Psoas muscle (tissue), 8 donors: ENCODE results near the gene YWHAH. TPM values are rescaled to one million over a fixed set of nuclear protein-coding genes. Genes with fewer than 3 reads are reported as not detected.

ENCODE experiments used
- ATAC-seq, 4 donors: fragments of 200-7000 bp; cut with Tn5 transposase; one replicate each; pipeline ENCODE4 v1.9.1; 2020; ENCODE audit warnings: moderate library complexity in 3 of 4, mild to moderate bottlenecking in 2 of 4
- DNase-seq, 2 donors: peaks; one replicate each; pipeline ENCODE4 v3.0.0-alpha.2; 2020
- H3K27ac ChIP-seq: fragments of 200-600 bp; one replicate; pipeline ENCODE4 v1.8.0; 2022
- H3K27me3 ChIP-seq, 3 donors: fragments of 200-600 bp in 1 of 3; one replicate each; pipeline versions ENCODE4 v1.6.1 to v1.8.0; 2013 to 2022; ENCODE audit warnings: low read length in 2 of 3, mild to moderate bottlenecking in 2 of 3, moderate library complexity in 1 of 3; ENCODE audit not compliant: insufficient read depth in 3 of 3
- H3K36me3 ChIP-seq, 2 donors: fragments of 200-600 bp in 1 of 2; one replicate each; pipeline versions ENCODE4 v1.6.1 to v1.8.0; 2013 to 2022; ENCODE audit warnings: low read depth in 1 of 2, mild to moderate bottlenecking in 1 of 2, moderate library complexity in 1 of 2; ENCODE audit not compliant: insufficient read depth in 1 of 2
- H3K4me1 ChIP-seq: fragments of 200-600 bp; one replicate; pipeline ENCODE4 v1.8.0; 2022
- H3K4me3 ChIP-seq: fragments of 200-600 bp; one replicate; pipeline ENCODE4 v1.8.0; 2022; ENCODE audit warnings: mild to moderate bottlenecking
- H3K9me3 ChIP-seq: fragments of 200-600 bp; one replicate; pipeline ENCODE4 v1.8.0; 2022
- WGBS, 3 donors: extraction: QIAGEN DNeasy Blood & Tissue Kit; methylation state at CpG; one replicate each; pipeline versions ENCODE4 v1.1.6 to v1.1.7; 2013; 5-methylcytosine and 5-hydroxymethylcytosine counted together
- intact Hi-C, 2 donors: fragments of 100-400 bp; cut with DNase I; formaldehyde crosslinking; loops; one replicate each; pipeline versions ENCODE4 v1.11.0 to v1.14.2; 2022
- polyA plus RNA-seq, 3 donors: library from polyadenylated mRNA; stranded (reverse); fragments of 200-250 nt; gene quantifications; one replicate each; pipeline ENCODE4 v1.2.3, GENCODE V29; 2013
- total RNA-seq, 4 donors: library from RNA; stranded (reverse); fragmentation: NEBNext Ultra II Directional in 2 of 4; extraction: Animal tissue kit (Norgen Biotek cat#: 25700) in 2 of 4; gene quantifications; one replicate each; pipeline versions ENCODE4 v1.2.1 to v1.2.4, GENCODE V29; 2021 to 2023
- TF ChIP-seq, protein P1 (sequence below): fragments of 200-600 bp; IDR thresholded peaks from one replicate; pipeline ENCODE4 v1.8.0; 2022; ENCODE audit warnings: antibody characterized with exemption
- donor health status: healthy with polysubstance abuse.
- donor health status: DM: no; HTN: no; CAD: no; lungs with moderate emphysema.
- donor health status: Bipolar disorder and iron deficiency.
- donor health status: healthy.
- donor health status: DM: yes; HTN: yes; CAD: no.
- donor health status: DM: no; HTN: no; CAD: no.
- donor health status: DM: no; HTN: no; CAD: no.
- donor health status: DM: yes; HTN: yes; CAD: no.

YWHAH gene
- total and polyA plus RNA-seq, 7 donors: 47.8 to 133 (median 53.4) TPM

DNA sequence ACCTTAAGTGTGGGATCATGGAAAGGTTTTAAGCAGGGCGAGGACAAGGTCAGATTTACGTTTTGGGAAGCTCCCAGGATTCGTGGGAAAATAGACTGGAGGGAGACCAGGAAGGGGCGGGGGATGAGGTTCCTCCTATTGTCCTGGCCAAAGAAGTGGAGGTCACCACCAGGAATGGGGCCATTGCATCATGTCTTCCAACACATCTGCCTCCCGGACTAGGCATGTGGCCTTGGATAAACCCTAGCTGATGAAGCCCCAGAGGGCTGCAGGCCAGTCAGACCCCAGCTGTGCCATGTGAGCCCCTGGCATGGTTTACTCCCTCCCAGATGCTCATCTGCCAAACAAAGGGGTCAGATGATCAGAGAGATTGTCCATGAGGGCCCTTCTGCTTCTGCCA, 11.5 kb upstream of the YWHAH start:
- WGBS, 3 donors: 29 to 34% (median 30%) methylated on average over 5 of the region's 5 CpGs
- peak in 3 of 4 donors; percentile 19 to 61 (median 30) for ATAC-seq
- Histone ChIP-seq H3K9me3 (no peaks in the 10 kb centered on the region), H3K4me1 (no peaks in the 10 kb centered on the region), H3K4me3 (no peak overlapping the region), H3K27ac (no peak overlapping the region), H3K36me3 (no peaks in the 10 kb centered on the region), H3K27me3 (peaks cover 0 to 4% (median 0%) of the 10 kb centered on the region in 3 donors)
- DNase-seq: peak in 1 of 2 donors; percentile 64
- intact Hi-C loops: no loop called here
- TF ChIP-seq, protein P1, sequence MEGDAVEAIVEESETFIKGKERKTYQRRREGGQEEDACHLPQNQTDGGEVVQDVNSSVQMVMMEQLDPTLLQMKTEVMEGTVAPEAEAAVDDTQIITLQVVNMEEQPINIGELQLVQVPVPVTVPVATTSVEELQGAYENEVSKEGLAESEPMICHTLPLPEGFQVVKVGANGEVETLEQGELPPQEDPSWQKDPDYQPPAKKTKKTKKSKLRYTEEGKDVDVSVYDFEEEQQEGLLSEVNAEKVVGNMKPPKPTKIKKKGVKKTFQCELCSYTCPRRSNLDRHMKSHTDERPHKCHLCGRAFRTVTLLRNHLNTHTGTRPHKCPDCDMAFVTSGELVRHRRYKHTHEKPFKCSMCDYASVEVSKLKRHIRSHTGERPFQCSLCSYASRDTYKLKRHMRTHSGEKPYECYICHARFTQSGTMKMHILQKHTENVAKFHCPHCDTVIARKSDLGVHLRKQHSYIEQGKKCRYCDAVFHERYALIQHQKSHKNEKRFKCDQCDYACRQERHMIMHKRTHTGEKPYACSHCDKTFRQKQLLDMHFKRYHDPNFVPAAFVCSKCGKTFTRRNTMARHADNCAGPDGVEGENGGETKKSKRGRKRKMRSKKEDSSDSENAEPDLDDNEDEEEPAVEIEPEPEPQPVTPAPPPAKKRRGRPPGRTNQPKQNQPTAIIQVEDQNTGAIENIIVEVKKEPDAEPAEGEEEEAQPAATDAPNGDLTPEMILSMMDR: no peak

- intact Hi-C loops: no loop called here
- Histone ChIP-seq H3K27ac (no peak overlapping the region), H3K27me3 (peaks cover 0 to 4% (median 0%) of the 10 kb centered on the region in 3 donors), H3K36me3 (no peaks in the 10 kb centered on the region), H3K4me3 (no peak overlapping the region), H3K4me1 (no peaks in the 10 kb centered on the region), H3K9me3 (no peaks in the 10 kb centered on the region)
- ATAC-seq (no peak), DNase-seq (peak in 1 of 2 donors; percentile 28)
- TF ChIP-seq, protein P1: no peak
- WGBS, 3 donors: 68 to 74% (median 68%) methylated on average over 6 of the region's 6 CpGs
Measured at GRCh38 chr22:31933406-31933805, 10.9 kb upstream of the YWHAH start.

GRCh38 chr22:31933816-31934482, 10.4 kb upstream of the YWHAH start:
- no peak overlapping the region for H3K4me3 ChIP-seq
- H3K4me1 ChIP-seq: no peaks in the 10 kb centered on the region
- intact Hi-C loops: no loop called here
- no peak for ATAC-seq
- H3K27me3 ChIP-seq: peaks cover 0 to 4% (median 0%) of the 10 kb centered on the region in 3 donors
- TF ChIP-seq, protein P1: no peak
- no peaks in the 10 kb centered on the region for H3K9me3 ChIP-seq
- H3K36me3 ChIP-seq: no peaks in the 10 kb centered on the region
- 54 to 59% (median 58%) methylated on average over 17 of the region's 17 CpGs for WGBS, 3 donors
- H3K27ac ChIP-seq: no peak overlapping the region
- no peak for DNase-seq

DNA sequence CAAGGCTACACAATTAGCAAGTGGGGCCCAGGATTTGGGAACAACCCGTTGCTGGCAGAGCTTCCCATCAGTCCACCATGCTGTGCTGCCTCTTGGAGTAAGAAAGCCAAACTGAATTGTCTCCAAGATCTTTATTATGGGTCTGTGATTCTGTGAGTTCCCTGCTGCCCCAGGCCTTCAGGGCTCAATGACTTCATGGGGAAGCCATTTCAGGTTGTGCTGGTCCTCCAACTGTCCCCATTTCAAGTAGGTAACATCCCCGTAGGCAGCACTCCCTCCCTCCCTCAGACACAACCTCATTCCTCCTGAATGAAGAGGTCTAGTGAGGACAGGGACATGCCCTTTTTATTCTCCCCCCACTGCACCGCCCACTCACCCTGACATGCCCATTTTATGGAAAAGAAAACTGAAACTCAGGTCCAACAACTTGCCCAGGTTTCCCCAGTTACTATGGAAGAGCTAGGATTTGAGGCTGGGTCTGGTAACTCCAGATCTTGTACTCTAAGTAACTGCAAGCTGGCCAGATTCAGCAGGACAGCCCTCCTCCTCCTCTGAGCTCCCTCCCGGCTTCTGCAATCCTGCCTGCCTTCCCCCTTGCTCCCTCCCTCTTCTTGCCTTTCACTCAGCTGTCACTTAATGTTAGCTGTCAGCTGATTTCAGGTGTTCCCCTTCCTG, 8.2 kb upstream of the YWHAH start:
- Histone ChIP-seq H3K36me3 (no peaks in the 10 kb centered on the region), H3K27me3 (no peaks in the 10 kb centered on the region), H3K4me1 (no peaks in the 10 kb centered on the region), H3K27ac (no peak overlapping the region), H3K4me3 (no peak overlapping the region), H3K9me3 (no peaks in the 10 kb centered on the region)
- DNase-seq (no peak), ATAC-seq (no peak)
- intact Hi-C loops: no loop called here
- WGBS, 3 donors: 53 to 61% (median 53%) methylated on average over 4 of the region's 4 CpGs
- TF ChIP-seq, protein P1: no peak
